Measurements from ENCODE around the gene ASB18.

ASB18 gene

DNA sequence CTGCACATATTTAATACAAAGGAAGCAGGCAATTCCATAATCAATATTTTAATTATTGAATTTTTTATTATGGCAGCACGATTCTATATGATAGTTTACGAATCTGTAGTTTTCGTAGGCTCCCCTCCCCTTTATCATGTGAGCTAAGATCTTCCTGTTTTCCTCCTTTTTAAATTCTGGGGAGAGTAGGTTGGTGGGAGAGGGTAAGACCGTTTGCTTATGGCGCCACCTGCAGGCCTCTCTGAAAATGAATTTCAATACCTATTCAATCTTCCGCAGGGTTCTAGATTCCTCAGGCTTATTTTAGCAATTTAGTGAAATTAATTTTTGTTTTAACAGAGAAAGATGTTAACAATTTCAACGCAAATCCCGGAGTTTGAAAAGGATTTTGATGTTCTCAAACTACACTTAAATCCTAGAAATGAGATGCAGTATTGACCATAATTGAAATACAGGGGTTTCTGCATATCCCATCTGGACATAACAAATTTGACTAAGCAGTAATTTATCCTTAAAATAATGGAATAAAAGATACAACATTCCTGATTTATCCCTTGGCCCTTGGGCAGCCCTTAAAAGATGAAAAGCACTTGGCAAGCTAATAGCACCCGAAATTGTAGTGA, 83.3 kb downstream of the ASB18 start:
- Histone ChIP-seq H3K36me3 (ENCODE audit: control insufficient read depth, low read length) (no peaks in the 10 kb centered on the region), H3K4me3 (ENCODE audit: low read length) (no peak overlapping the region), H3K4me1 (ENCODE audit: control insufficient read depth, low read length) (no peaks in the 10 kb centered on the region), H3K9me3 (ENCODE audit: control insufficient read depth, insufficient read depth, low read length) (no peaks in the 10 kb centered on the region), H3K4me2 (ENCODE audit: low read length) (no peak overlapping the region), H3K9me2 (replicated peaks; ENCODE audit: control insufficient read depth, low read length) (no peaks in the 10 kb centered on the region), H3K79me2 (ENCODE audit: control insufficient read depth, low read length) (no peaks in the 10 kb centered on the region), H3F3A (ENCODE audit: control insufficient read depth, insufficient read depth) (no peaks in the 10 kb centered on the region), H4K20me1 (ENCODE audit: control insufficient read depth, insufficient read depth, low read depth, low read length) (no peaks in the 10 kb centered on the region), H3K27ac (ENCODE audit: low read depth, low read length) (no peak overlapping the region), H3K27me3 (ENCODE audit: control insufficient read depth, low read length) (no peaks in the 10 kb centered on the region)
- TF ChIP-seq, protein P1, sequence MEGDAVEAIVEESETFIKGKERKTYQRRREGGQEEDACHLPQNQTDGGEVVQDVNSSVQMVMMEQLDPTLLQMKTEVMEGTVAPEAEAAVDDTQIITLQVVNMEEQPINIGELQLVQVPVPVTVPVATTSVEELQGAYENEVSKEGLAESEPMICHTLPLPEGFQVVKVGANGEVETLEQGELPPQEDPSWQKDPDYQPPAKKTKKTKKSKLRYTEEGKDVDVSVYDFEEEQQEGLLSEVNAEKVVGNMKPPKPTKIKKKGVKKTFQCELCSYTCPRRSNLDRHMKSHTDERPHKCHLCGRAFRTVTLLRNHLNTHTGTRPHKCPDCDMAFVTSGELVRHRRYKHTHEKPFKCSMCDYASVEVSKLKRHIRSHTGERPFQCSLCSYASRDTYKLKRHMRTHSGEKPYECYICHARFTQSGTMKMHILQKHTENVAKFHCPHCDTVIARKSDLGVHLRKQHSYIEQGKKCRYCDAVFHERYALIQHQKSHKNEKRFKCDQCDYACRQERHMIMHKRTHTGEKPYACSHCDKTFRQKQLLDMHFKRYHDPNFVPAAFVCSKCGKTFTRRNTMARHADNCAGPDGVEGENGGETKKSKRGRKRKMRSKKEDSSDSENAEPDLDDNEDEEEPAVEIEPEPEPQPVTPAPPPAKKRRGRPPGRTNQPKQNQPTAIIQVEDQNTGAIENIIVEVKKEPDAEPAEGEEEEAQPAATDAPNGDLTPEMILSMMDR (IDR thresholded peaks at IDR 0.05; ENCODE audit: low read depth, low read length, poor library complexity, severe bottlenecking), result peak; percentile 78
- no peak for TF ChIP-seq EZH2phosphoT487 (IDR thresholded peaks at IDR 0.05; ENCODE audit: borderline replicate concordance, low read length)

DNA sequence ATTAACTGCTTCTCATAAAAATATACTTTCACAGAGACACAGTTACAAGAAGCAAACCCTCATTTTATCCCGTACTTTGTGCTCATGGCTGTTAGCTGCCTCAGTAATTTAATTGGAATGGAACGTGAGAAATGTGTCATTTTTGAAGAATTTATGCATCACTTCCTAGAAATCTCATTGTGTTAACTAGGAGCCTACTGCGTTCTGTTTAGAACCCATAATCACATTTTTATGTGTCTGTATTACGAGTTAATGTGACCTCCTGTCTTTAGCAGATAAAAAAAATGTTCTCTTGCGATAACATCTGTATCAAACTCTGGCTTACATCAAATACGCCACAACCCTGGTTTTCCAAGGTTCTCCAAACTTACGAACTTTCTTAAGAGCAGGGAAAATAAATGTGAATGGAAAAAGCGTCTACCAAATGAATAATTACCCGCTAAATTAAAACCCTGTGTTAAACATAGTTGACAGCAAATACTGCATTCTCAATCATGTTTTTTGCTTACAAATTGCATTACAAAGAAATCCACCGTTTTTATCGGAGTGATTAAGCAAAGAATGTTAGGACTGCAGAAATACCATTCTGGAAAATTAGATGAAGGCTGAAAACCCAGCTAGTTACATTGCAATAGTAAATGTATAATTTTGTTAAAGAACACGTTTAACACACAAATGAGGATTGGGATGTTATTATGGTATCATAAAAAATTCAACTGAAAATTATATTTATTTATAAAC, 84.0 kb downstream of the ASB18 start:
- TF ChIP-seq, protein P1 (IDR thresholded peaks at IDR 0.05; ENCODE audit: low read depth, low read length, poor library complexity, severe bottlenecking), result no peak
- no peak for TF ChIP-seq EZH2phosphoT487 (IDR thresholded peaks at IDR 0.05; ENCODE audit: borderline replicate concordance, low read length)
- Histone ChIP-seq H3K27me3 (ENCODE audit: control insufficient read depth, low read length) (no peaks in the 10 kb centered on the region), H3K27ac (ENCODE audit: low read depth, low read length) (no peak overlapping the region), H3K4me2 (ENCODE audit: low read length) (no peak overlapping the region), H3K36me3 (ENCODE audit: control insufficient read depth, low read length) (no peaks in the 10 kb centered on the region), H4K20me1 (ENCODE audit: control insufficient read depth, insufficient read depth, low read depth, low read length) (no peaks in the 10 kb centered on the region), H3K9me3 (ENCODE audit: control insufficient read depth, insufficient read depth, low read length) (no peaks in the 10 kb centered on the region), H3K4me3 (ENCODE audit: low read length) (no peak overlapping the region), H3K4me1 (ENCODE audit: control insufficient read depth, low read length) (no peaks in the 10 kb centered on the region), H3F3A (ENCODE audit: control insufficient read depth, insufficient read depth) (no peaks in the 10 kb centered on the region), H3K79me2 (ENCODE audit: control insufficient read depth, low read length) (no peaks in the 10 kb centered on the region), H3K9me2 (replicated peaks; ENCODE audit: control insufficient read depth, low read length) (no peaks in the 10 kb centered on the region)

DNA sequence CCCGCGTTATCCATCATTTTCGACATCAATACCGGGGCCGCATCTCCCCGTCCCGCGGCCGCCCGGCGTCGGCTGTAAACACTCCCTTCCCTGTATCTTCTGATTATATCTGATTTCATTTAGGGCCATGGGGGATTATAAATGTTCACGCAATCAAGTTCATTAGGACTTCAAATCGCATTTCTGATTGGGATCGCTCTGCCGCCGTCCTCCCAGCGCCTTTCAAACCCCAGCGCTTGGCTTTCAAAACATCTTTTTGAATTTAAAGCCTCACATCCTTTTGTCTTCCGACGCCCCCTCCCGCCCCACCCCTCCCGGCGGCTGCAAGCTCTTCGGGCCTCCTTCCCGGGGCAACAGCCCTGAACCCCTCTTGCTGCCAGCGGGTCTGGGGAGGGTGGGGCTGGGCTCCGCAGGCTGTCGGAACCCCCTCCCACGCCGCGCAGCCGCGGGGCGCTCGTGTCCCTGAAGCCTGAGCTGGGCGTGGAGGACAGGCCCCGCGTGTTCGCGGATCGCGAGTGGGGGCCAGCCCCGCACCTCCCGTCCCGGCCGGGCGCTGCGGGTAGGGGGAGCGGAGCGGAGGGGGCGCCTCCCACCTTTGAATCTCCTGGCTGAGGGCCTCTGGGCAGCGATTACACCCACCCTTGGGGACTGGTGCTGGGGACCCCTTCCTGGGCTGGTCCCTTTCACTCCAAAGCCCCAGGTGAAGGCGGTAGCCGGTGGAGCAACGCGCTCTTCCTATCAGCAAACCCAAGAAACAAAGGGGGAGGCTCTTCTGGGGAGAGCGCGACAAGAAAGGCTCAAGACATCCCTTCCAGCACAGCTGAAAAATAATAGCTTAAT, 84.8 kb downstream of the ASB18 start:
- H3K4me2 ChIP-seq (ENCODE audit: low read length), result no peak overlapping the region
- no peak for TF ChIP-seq EZH2phosphoT487 (IDR thresholded peaks at IDR 0.05; ENCODE audit: borderline replicate concordance, low read length)
- TF ChIP-seq, protein P1 (IDR thresholded peaks at IDR 0.05; ENCODE audit: low read depth, low read length, poor library complexity, severe bottlenecking), result no peak
- H3K9me2 ChIP-seq (replicated peaks; ENCODE audit: control insufficient read depth, low read length), result no peaks in the 10 kb centered on the region

More for the DNA sequence above, 84.8 kb downstream of the ASB18 start:
- H3K27ac ChIP-seq (ENCODE audit: low read depth, low read length), result no peak overlapping the region
- no peaks in the 10 kb centered on the region for H3K36me3 ChIP-seq (ENCODE audit: control insufficient read depth, low read length)
- no peaks in the 10 kb centered on the region for H3F3A ChIP-seq (ENCODE audit: control insufficient read depth, insufficient read depth)
- H3K4me1 ChIP-seq (ENCODE audit: control insufficient read depth, low read length), result no peaks in the 10 kb centered on the region
- no peaks in the 10 kb centered on the region for H3K79me2 ChIP-seq (ENCODE audit: control insufficient read depth, low read length)
- H4K20me1 ChIP-seq (ENCODE audit: control insufficient read depth, insufficient read depth, low read depth, low read length), result no peaks in the 10 kb centered on the region
- H3K4me3 ChIP-seq (ENCODE audit: low read length), result no peak overlapping the region
- no peaks in the 10 kb centered on the region for H3K27me3 ChIP-seq (ENCODE audit: control insufficient read depth, low read length)
- no peaks in the 10 kb centered on the region for H3K9me3 ChIP-seq (ENCODE audit: control insufficient read depth, insufficient read depth, low read length)
